GM12878 (cell line): ENCODE data around the gene LCT. TPM values are rescaled to one million over a fixed set of nuclear protein-coding genes. Genes with fewer than 3 reads are reported as not detected.

Source experiments
- ATAC-seq: fragments of 200-7000 bp; cut with Tn5 transposase; 3 replicates; pipeline ENCODE4 v1.9.1; 2020; ENCODE audit warnings: mild to moderate bottlenecking, moderate library complexity
- BruUV-seq: library from RNA; stranded (reverse); fragments of 400-500 nt; replicated peaks from 2 replicates; lab custom pipeline; 2021; lab: Mats Ljungman, UMichigan
- CTCF ChIA-PET: fragments of 300-600 bp; sonication (Branson Sonifier 250); formaldehyde crosslinking; extraction: SDS; loops from one replicate; lab custom pipeline; 2021; ENCODE audit warnings: inconsistent platforms; lab: Yijun Ruan, JAX
- POLR2A ChIA-PET: fragments of 350-600 bp; formaldehyde crosslinking; extraction: SDS; loops from one replicate; lab custom pipeline; 2021; ENCODE audit warnings: inconsistent platforms; lab: Charles Lee
- RAD21 ChIA-PET: fragments of 300-600 bp; sonication (Branson Sonifier 250); formaldehyde crosslinking; loops from one replicate; lab custom pipeline; 2023; ENCODE audit warnings: antibody characterized with exemption; ENCODE audit not compliant: unreplicated experiment; lab: Charles Lee
- SMC1A ChIA-PET: fragments of 300-600 bp; sonication (Branson Sonifier 250); formaldehyde crosslinking; loops from one replicate; lab custom pipeline; 2023; ENCODE audit not compliant: unreplicated experiment, uncharacterized antibody; lab: Charles Lee
- DNase-seq: peaks from one replicate; pipeline ENCODE4 v3.0.0-alpha.2; 2011; ENCODE audit warnings: low read depth, low spot score
- FAIRE-seq: peaks from 3 replicates; lab custom pipeline; 2011; peaks lifted over from hg19 to GRCh38; lab: Jason Lieb, UNC
- H2AFZ ChIP-seq: 2 replicates; pipeline ENCODE4 v1.6.0; 2011; ENCODE audit warnings: low read depth, low read length, control low read depth; ENCODE audit not compliant: control insufficient read depth
- H3K27ac ChIP-seq: 2 replicates; pipeline ENCODE4 v1.5.1; 2011; ENCODE audit warnings: control low read depth; ENCODE audit not compliant: control insufficient read depth, insufficient read depth
- H3K27me3 ChIP-seq, 2 experiments: replicated peaks in 1 of 2; 2 replicates each; pipeline versions ENCODE4 v1.6.0 to v1.6.1; 2011; ENCODE audit warnings: low read length in 1 of 2; ENCODE audit not compliant: control insufficient read depth in 2 of 2, insufficient read depth in 2 of 2
- H3K36me3 ChIP-seq, 2 experiments: 2 replicates each; pipeline ENCODE4 v1.5.1; 2011; ENCODE audit warnings: low read length in 1 of 2; ENCODE audit not compliant: control insufficient read depth in 2 of 2, insufficient read depth in 2 of 2
- H3K4me1 ChIP-seq: 2 replicates; pipeline ENCODE4 v1.6.1; 2011; ENCODE audit warnings: mild to moderate bottlenecking, low read length, moderate library complexity, mixed read lengths; ENCODE audit not compliant: control insufficient read depth, insufficient read depth
- H3K4me2 ChIP-seq: 2 replicates; pipeline ENCODE4 v1.6.0; 2011; ENCODE audit warnings: control low read depth; ENCODE audit not compliant: control insufficient read depth, insufficient read depth
- H3K4me3 ChIP-seq: fragments of 200-600 bp; sonication (generic); 2 replicates; pipeline ENCODE4 v1.5.1; 2016
- H3K79me2 ChIP-seq: 2 replicates; pipeline ENCODE4 v1.6.0; 2011; ENCODE audit warnings: low read length; ENCODE audit not compliant: control insufficient read depth, insufficient read depth
- H3K9ac ChIP-seq: 2 replicates; pipeline ENCODE4 v1.8.0; 2011; ENCODE audit warnings: low read length, control low read depth, mixed read lengths; ENCODE audit not compliant: control insufficient read depth, insufficient read depth
- H3K9me3 ChIP-seq: replicated peaks from 3 replicates; pipeline ENCODE4 v1.5.1; 2011; ENCODE audit warnings: mild to moderate bottlenecking, low read length; ENCODE audit not compliant: control insufficient read depth, insufficient read depth
- H4K20me1 ChIP-seq: 2 replicates; pipeline ENCODE4 v1.6.0; 2011; ENCODE audit not compliant: control insufficient read depth, insufficient read depth
- CHD1 ChIP-seq: IDR thresholded peaks from 2 replicates; pipeline ENCODE4 v1.6.1; 2012; ENCODE audit warnings: low read depth, low read length, improper control_type of control experiment
- CTCF ChIP-seq, 3 experiments: IDR thresholded peaks in 2 of 3; conservative IDR thresholded peaks in 1 of 3; 2 replicates each; pipeline ENCODE4 v1.5.1; 2011; ENCODE audit warnings: low read depth in 3 of 3, low read length in 3 of 3, mild to moderate bottlenecking in 3 of 3, control low read depth in 2 of 3, moderate library complexity in 2 of 3, inconsistent platforms in 1 of 3, mixed read lengths in 1 of 3; ENCODE audit not compliant: control insufficient read depth in 2 of 3, insufficient read depth in 1 of 3; ENCODE audit errors: extremely low read depth in 1 of 3
- HDAC2 ChIP-seq: fragments of 200-600 bp; sonication (generic); IDR thresholded peaks from 2 replicates; pipeline ENCODE4 v1.6.1; 2017
- LARP7 ChIP-seq: fragments of 450-650 bp; IDR thresholded peaks from 2 replicates; pipeline ENCODE4 v1.6.1; 2017; ENCODE audit warnings: mild to moderate bottlenecking
- ZNF207 ChIP-seq: fragments of 450-650 bp; IDR thresholded peaks from 2 replicates; pipeline ENCODE4 v1.6.1; 2014; ENCODE audit warnings: antibody characterized with exemption, mild to moderate bottlenecking, borderline replicate concordance
- WGBS: methylation state at CpG from one replicate; pipeline ENCODE4 v1.1.6; 2016; ENCODE audit warnings: low lambda C conversion rate; ENCODE audit not compliant: insufficient replicate concordance, insufficient coverage; ENCODE audit errors: missing lambda C conversion rate; 5-methylcytosine and 5-hydroxymethylcytosine counted together
- in situ Hi-C: fragments of 300-500 bp; cut with MboI; formaldehyde crosslinking; loops from 9 replicates; pipeline ENCODE4 v1.14.3; 2018; ENCODE audit warnings: mixed read lengths
- intact Hi-C: fragments of 100-400 bp; cut with micrococcal nuclease; formaldehyde crosslinking; loops from one replicate; pipeline ENCODE4 v1.14.2; 2022; ENCODE audit not compliant: unreplicated experiment
- polyA plus RNA-seq, 11 experiments: library from polyadenylated mRNA; depleted of rRNA in 4 of 11; unstranded in 6 of 11; stranded (reverse) in 5 of 11; fragments of >200 nt; fragmentation: Nextera tagmentation in 4 of 11; fragmentation: Illumina TruSeq in 1 of 11; extraction: Ambion mirVana in 4 of 11; extraction: Trizol in 1 of 11; gene quantifications; 1 replicate in 1 of 11; 2 replicates in 10 of 11; pipeline versions ENCODE4 v1.2.1 to v1.2.3, GENCODE V29; 2011 to 2016; ENCODE audit warnings: inconsistent platforms in 2 of 11, missing spikeins in 2 of 11, low read depth in 1 of 11
- total RNA-seq, 4 experiments: library from RNA; depleted of rRNA in 3 of 4; stranded (reverse); fragments of >200 nt in 3 of 4; fragmentation: Illumina TruSeq in 1 of 4; extraction: Trizol in 1 of 4; gene quantifications; 2 replicates each; pipeline versions ENCODE4 v1.2.1 to v1.2.3, GENCODE V29; 2013 to 2021

Gene LCT
- total and polyA plus RNA-seq, 10 of the 15 experiments (the other 5 are each of a cell fraction or from before 2014, with no cell fraction given): 0.02 to 0.09 (median 0.07) TPM; not detected in 3

GRCh38 chr2:135798762-135799161 is 38.2 kb downstream of the LCT start:
- H2AFZ ChIP-seq: no peak overlapping the region
- CTCF ChIA-PET: interaction anchor here (0.6 to 5.8 kb wide), 22 partner anchors 9 to 804 kb away, joined by 3 to 46 read pairs (median 10); partner anchors contain the start of gene MCM6
- H3K36me3 ChIP-seq: no peaks in the 10 kb centered on the region
- POLR2A ChIA-PET: no interaction called here
- 21% methylated on average over 4 of the region's 4 CpGs for WGBS
- in situ Hi-C loops: no loop called here
- peaks cover 5% of the 10 kb centered on the region; the same call in 2 of the 3 replicates for H3K9me3 ChIP-seq
- peaks cover 10% of the 10 kb centered on the region for H3K4me1 ChIP-seq
- ATAC-seq (peak; percentile 23; the same call in 1 of the 3 replicates), FAIRE-seq (no peak), DNase-seq (no peak)
- H4K20me1 ChIP-seq: no peaks in the 10 kb centered on the region
- H3K4me2 ChIP-seq: no peak overlapping the region
- SMC1A ChIA-PET: interaction anchor here (1.0 to 3.2 kb wide), 6 partner anchors 15 to 213 kb away, joined by 3 to 14 read pairs (median 4); no protein-coding TSS in a partner anchor
- TF ChIP-seq CHD1: no peak
- TF ChIP-seq CTCF (IDR thresholded peaks at IDR 0.05 in 2 of 3, conservative IDR thresholded peaks at IDR 0.05 in 1 of 3; ENCODE audit: control insufficient read depth in 2 of 3, extremely low read depth in 1 of 3, insufficient read depth in 1 of 3, low read depth in 3 of 3, low read length in 3 of 3): peak in 1 of 3 experiments; percentile 34; a peak in 1 of 6 replicates
- TF ChIP-seq ZNF207: no peak
- TF ChIP-seq LARP7: no peak
- no peak for TF ChIP-seq HDAC2
- H3K9ac ChIP-seq: no peak overlapping the region
- RAD21 ChIA-PET: interaction anchor here (0.9 to 2.4 kb wide), 4 partner anchors 12 to 794 kb away, joined by 3 to 16 read pairs (median 4); no protein-coding TSS in a partner anchor
- intact Hi-C loops: loop anchor here (5.0 kb wide), 2 partner anchors 326 to 796 kb away; no protein-coding TSS in a partner anchor
- H3K27ac ChIP-seq: no peak overlapping the region
- no peaks in the 10 kb centered on the region for H3K79me2 ChIP-seq
- H3K27me3 ChIP-seq: no peaks in the 10 kb centered on the region
- no peak overlapping the region for H3K4me3 ChIP-seq
- BruUV-seq: no TSS peak
